ENCODE results near the gene CSNK2A3. TPM values are rescaled to one million over a fixed set of nuclear protein-coding genes. Genes with fewer than 3 reads are reported as not detected.

Gene CSNK2A3
- total and polyA plus RNA-seq, 10 of the 15 experiments (the other 5 are each of a cell fraction or from before 2014, with no cell fraction given), result 0.68 to 6.2 (median 1.4) TPM

DNA sequence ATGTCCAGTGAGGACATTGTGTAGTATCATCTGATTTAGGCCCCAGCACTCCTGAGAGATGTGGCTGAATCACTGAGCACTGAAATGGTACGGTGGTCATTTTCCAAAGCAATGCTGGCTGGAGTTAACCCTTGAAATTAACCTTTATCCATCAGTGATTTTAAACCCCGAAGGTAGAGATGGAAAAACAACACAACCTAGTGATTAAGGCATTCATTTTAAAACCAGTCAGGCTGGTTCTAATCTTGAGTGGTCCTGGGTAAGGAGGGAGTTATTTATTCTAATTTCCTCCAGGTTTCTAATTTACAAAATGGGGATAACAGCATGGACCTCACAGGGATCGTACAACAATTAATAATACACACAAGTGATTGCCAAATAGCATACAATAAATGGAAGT is 6.6 kb upstream of the CSNK2A3 start:
- Histone ChIP-seq H3K9me3 (replicated peaks; ENCODE audit: control insufficient read depth, insufficient read depth, low read length) (no peaks in the 10 kb centered on the region), H3K9ac (ENCODE audit: control insufficient read depth, insufficient read depth, low read length) (no peak overlapping the region), H3K4me3 (no peak overlapping the region), H3K4me2 (ENCODE audit: control insufficient read depth, insufficient read depth) (no peak overlapping the region), H4K20me1 (ENCODE audit: control insufficient read depth, insufficient read depth) (no peaks in the 10 kb centered on the region), H3K27ac (ENCODE audit: control insufficient read depth, insufficient read depth) (no peak overlapping the region), H3K36me3 (ENCODE audit: control insufficient read depth in 2 of 2, insufficient read depth in 2 of 2, low read length in 1 of 2) (no peaks in the 10 kb centered on the region), H3K4me1 (ENCODE audit: control insufficient read depth, insufficient read depth, low read length) (no peaks in the 10 kb centered on the region), H3K27me3 (replicated peaks in 1 of 2; ENCODE audit: control insufficient read depth in 2 of 2, insufficient read depth in 2 of 2, low read length in 1 of 2) (no peaks in the 10 kb centered on the region), H3K79me2 (ENCODE audit: control insufficient read depth, insufficient read depth, low read length) (no peaks in the 10 kb centered on the region), H2AFZ (ENCODE audit: control insufficient read depth, low read depth, low read length) (no peak overlapping the region)
- BruUV-seq (replicated peaks), result no TSS peak
- TF ChIP-seq NBN (IDR thresholded peaks at IDR 0.05), result no peak
- TF ChIP-seq HDGF (IDR thresholded peaks at IDR 0.05), result no peak
- TF ChIP-seq CBX3 (IDR thresholded peaks at IDR 0.05; ENCODE audit: borderline replicate concordance, low read depth), result no peak
- no peak for TF ChIP-seq NR2F1 (conservative IDR thresholded peaks at IDR 0.05)
- POLR2A ChIA-PET, result no interaction called here
- SMC1A ChIA-PET (ENCODE audit: uncharacterized antibody, unreplicated experiment), result no interaction called here
- intact Hi-C loops (cut with micrococcal nuclease; ENCODE audit: unreplicated experiment), result no loop called here
- CTCF ChIA-PET, result no interaction called here
- FAIRE-seq (no peak), ATAC-seq (no peak), DNase-seq (ENCODE audit: low read depth, low spot score) (no peak)
- 33% methylated on average over 3 of the region's 3 CpGs for WGBS (ENCODE audit: insufficient coverage, insufficient replicate concordance, low lambda C conversion rate, missing lambda C conversion rate)
- in situ Hi-C loops (cut with MboI), result no loop called here
- RAD21 ChIA-PET (ENCODE audit: unreplicated experiment), result no interaction called here

DNA sequence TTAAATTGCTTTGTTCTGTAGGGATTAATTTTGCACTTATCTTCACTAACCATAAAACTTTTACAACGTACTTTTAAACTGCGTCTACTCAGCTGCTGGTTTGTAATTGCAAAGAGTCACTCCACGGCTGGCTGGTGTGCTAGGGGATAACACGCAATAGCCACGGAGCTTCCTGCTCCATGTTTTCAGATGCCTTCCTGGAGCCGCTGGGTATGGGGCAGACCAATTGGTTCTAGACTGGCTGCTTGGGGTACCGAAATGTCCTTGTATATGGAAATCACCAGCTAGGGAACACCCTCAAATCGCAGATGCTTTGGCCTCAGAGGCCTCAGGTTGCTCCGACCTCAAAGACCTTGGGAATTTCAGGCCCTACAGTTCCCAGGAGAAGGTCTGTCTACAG is 3.8 kb upstream of the CSNK2A3 start:
- Histone ChIP-seq H3K79me2 (ENCODE audit: control insufficient read depth, insufficient read depth, low read length) (no peaks in the 10 kb centered on the region), H3K4me2 (ENCODE audit: control insufficient read depth, insufficient read depth) (no peak overlapping the region), H3K4me3 (no peak overlapping the region), H2AFZ (ENCODE audit: control insufficient read depth, low read depth, low read length) (no peak overlapping the region), H3K4me1 (ENCODE audit: control insufficient read depth, insufficient read depth, low read length) (no peaks in the 10 kb centered on the region), H3K9ac (ENCODE audit: control insufficient read depth, insufficient read depth, low read length) (no peak overlapping the region), H3K27me3 (replicated peaks in 1 of 2; ENCODE audit: control insufficient read depth in 2 of 2, insufficient read depth in 2 of 2, low read length in 1 of 2) (no peaks in the 10 kb centered on the region), H3K9me3 (replicated peaks; ENCODE audit: control insufficient read depth, insufficient read depth, low read length) (no peaks in the 10 kb centered on the region), H4K20me1 (ENCODE audit: control insufficient read depth, insufficient read depth) (no peaks in the 10 kb centered on the region), H3K36me3 (ENCODE audit: control insufficient read depth in 2 of 2, insufficient read depth in 2 of 2, low read length in 1 of 2) (no peaks in the 10 kb centered on the region), H3K27ac (ENCODE audit: control insufficient read depth, insufficient read depth) (no peak overlapping the region)
- CTCF ChIA-PET, result interaction anchor here (0.7 to 0.8 kb wide), 2 partner anchors 25 to 329 kb away, joined by 3 read pairs; no protein-coding TSS in a partner anchor
- 66% methylated on average over 9 of the region's 9 CpGs for WGBS (ENCODE audit: insufficient coverage, insufficient replicate concordance, low lambda C conversion rate, missing lambda C conversion rate)
- in situ Hi-C loops (cut with MboI), result no loop called here
- FAIRE-seq (no peak), ATAC-seq (no peak), DNase-seq (ENCODE audit: low read depth, low spot score) (no peak)
- POLR2A ChIA-PET, result no interaction called here
- no TSS peak for BruUV-seq (replicated peaks)
- intact Hi-C loops (cut with micrococcal nuclease; ENCODE audit: unreplicated experiment), result no loop called here
- no peak for TF ChIP-seq WRNIP1 (IDR thresholded peaks at IDR 0.05; ENCODE audit: borderline replicate concordance, low read depth, low read length)
- TF ChIP-seq SMAD5 (IDR thresholded peaks at IDR 0.05; ENCODE audit: low read depth), result no peak
- TF ChIP-seq, protein P1, sequence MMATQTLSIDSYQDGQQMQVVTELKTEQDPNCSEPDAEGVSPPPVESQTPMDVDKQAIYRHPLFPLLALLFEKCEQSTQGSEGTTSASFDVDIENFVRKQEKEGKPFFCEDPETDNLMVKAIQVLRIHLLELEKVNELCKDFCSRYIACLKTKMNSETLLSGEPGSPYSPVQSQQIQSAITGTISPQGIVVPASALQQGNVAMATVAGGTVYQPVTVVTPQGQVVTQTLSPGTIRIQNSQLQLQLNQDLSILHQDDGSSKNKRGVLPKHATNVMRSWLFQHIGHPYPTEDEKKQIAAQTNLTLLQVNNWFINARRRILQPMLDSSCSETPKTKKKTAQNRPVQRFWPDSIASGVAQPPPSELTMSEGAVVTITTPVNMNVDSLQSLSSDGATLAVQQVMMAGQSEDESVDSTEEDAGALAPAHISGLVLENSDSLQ (IDR thresholded peaks at IDR 0.05), result no peak
- TF ChIP-seq, protein P2, sequence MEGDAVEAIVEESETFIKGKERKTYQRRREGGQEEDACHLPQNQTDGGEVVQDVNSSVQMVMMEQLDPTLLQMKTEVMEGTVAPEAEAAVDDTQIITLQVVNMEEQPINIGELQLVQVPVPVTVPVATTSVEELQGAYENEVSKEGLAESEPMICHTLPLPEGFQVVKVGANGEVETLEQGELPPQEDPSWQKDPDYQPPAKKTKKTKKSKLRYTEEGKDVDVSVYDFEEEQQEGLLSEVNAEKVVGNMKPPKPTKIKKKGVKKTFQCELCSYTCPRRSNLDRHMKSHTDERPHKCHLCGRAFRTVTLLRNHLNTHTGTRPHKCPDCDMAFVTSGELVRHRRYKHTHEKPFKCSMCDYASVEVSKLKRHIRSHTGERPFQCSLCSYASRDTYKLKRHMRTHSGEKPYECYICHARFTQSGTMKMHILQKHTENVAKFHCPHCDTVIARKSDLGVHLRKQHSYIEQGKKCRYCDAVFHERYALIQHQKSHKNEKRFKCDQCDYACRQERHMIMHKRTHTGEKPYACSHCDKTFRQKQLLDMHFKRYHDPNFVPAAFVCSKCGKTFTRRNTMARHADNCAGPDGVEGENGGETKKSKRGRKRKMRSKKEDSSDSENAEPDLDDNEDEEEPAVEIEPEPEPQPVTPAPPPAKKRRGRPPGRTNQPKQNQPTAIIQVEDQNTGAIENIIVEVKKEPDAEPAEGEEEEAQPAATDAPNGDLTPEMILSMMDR (IDR thresholded peaks at IDR 0.05 in 2 of 3, conservative IDR thresholded peaks at IDR 0.05 in 1 of 3; ENCODE audit: control insufficient read depth in 2 of 3, extremely low read depth in 1 of 3, insufficient read depth in 1 of 3, low read depth in 3 of 3, low read length in 3 of 3), result no peak
- no peak for TF ChIP-seq SPI1 (IDR thresholded peaks at IDR 0.05; ENCODE audit: borderline replicate concordance, insufficient read depth, low read depth, low read length)
- TF ChIP-seq CBX5 (IDR thresholded peaks at IDR 0.05; ENCODE audit: low read depth), result no peak
- no peak for TF ChIP-seq NRF1 (conservative IDR thresholded peaks at IDR 0.05; ENCODE audit: low read depth, low read length)
- TF ChIP-seq, protein P3, sequence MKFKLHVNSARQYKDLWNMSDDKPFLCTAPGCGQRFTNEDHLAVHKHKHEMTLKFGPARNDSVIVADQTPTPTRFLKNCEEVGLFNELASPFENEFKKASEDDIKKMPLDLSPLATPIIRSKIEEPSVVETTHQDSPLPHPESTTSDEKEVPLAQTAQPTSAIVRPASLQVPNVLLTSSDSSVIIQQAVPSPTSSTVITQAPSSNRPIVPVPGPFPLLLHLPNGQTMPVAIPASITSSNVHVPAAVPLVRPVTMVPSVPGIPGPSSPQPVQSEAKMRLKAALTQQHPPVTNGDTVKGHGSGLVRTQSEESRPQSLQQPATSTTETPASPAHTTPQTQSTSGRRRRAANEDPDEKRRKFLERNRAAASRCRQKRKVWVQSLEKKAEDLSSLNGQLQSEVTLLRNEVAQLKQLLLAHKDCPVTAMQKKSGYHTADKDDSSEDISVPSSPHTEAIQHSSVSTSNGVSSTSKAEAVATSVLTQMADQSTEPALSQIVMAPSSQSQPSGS (IDR thresholded peaks at IDR 0.05; ENCODE audit: low read length), result no peak
- no peak for TF ChIP-seq SUPT20H (IDR thresholded peaks at IDR 0.05; ENCODE audit: borderline replicate concordance, control insufficient read depth, low read depth, low read length)
- no peak for TF ChIP-seq POU2F2 (IDR thresholded peaks at IDR 0.05; ENCODE audit: borderline replicate concordance, low read depth, low read length)
- SMC1A ChIA-PET (ENCODE audit: uncharacterized antibody, unreplicated experiment), result no interaction called here
- RAD21 ChIA-PET (ENCODE audit: unreplicated experiment), result interaction anchor here (1.1 kb wide), 1 partner anchor 37 kb away, joined by 3 read pairs; no protein-coding TSS in a partner anchor

Data from GM12878 (cell line).